PC-9 (cell line): ENCODE results near the gene AP3S1.

Experiments used
- CTCF ChIP-seq: fragments of 200-600 bp; sonication (generic); conservative IDR thresholded peaks from 2 replicates; pipeline ENCODE4 v1.6.1; 2017; ENCODE audit warnings: mixed run types, antibody characterized with exemption, mild to moderate bottlenecking, moderate library complexity
- EZH2 ChIP-seq: fragments of 200-600 bp; sonication (generic); IDR thresholded peaks from 2 replicates; pipeline ENCODE4 v1.8.0; 2017; ENCODE audit warnings: antibody characterized with exemption, low read depth

GRCh38 chr5:115815693-115816225 lies 26.0 kb upstream of the AP3S1 start:
- no peak for TF ChIP-seq CTCF
- TF ChIP-seq EZH2 = no peak
